Memory B cell (primary cell): ENCODE measurements around the gene NALCN.

Experiments used
- ATAC-seq: fragments of 150-1000 bp; cut with Tn5 transposase; 2 replicates; pipeline ENCODE4 v1.10.0; 2021; ENCODE audit warnings: low read depth, mild to moderate bottlenecking, moderate library complexity
- DNase-seq, 2 donors: peaks; one replicate each; pipeline ENCODE4 v3.0.0; 2022; ENCODE audit warnings: low spot score in 2 of 2
- H3K27ac Mint-ChIP-seq: one replicate; pipeline ENCODE4 v1.8.0; 2022; ENCODE audit warnings: mild to moderate bottlenecking, moderate library complexity, mixed read lengths
- H3K27me3 Mint-ChIP-seq: one replicate; pipeline ENCODE4 v1.8.0; 2022; ENCODE audit warnings: mixed read lengths
- H3K36me3 Mint-ChIP-seq: one replicate; pipeline ENCODE4 v1.8.0; 2022; ENCODE audit warnings: mild to moderate bottlenecking, mixed read lengths
- H3K4me1 Mint-ChIP-seq: one replicate; pipeline ENCODE4 v1.8.0; 2022; ENCODE audit warnings: mixed read lengths
- H3K4me3 Mint-ChIP-seq: one replicate; pipeline ENCODE4 v1.8.0; 2022; ENCODE audit warnings: mild to moderate bottlenecking, moderate library complexity, mixed read lengths
- H3K9me3 Mint-ChIP-seq: one replicate; pipeline ENCODE4 v1.8.0; 2022; ENCODE audit warnings: mixed read lengths

The NALCN gene

DNA sequence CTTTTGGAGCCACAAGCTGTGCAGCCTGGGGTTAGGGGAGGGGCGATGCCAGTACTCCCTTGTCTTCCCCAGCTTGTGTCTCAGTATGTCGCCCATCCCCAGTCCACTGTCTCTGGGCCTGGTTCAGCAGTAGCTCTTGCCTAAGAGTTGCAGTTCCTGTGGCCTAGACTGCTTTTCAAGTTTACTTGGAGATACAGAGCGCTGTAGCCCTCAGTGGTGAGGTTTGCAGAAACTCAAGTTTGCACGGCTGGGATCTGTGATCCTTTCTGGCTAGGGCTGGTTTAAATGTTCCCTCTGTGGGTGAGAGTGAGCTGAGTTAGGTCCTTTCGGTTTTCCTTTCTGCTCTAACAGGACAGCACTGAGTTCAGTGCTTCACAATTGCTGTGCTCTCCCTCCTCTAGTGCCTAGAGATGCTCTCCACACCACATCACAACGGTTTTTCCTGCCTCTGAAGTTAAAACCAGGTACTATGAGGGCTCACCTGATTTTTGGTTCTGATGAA, 381.1 kb downstream of the NALCN start:
- no peak for ATAC-seq
- H3K9me3 Mint-ChIP-seq, result peaks cover 9% of the 10 kb centered on the region

DNA sequence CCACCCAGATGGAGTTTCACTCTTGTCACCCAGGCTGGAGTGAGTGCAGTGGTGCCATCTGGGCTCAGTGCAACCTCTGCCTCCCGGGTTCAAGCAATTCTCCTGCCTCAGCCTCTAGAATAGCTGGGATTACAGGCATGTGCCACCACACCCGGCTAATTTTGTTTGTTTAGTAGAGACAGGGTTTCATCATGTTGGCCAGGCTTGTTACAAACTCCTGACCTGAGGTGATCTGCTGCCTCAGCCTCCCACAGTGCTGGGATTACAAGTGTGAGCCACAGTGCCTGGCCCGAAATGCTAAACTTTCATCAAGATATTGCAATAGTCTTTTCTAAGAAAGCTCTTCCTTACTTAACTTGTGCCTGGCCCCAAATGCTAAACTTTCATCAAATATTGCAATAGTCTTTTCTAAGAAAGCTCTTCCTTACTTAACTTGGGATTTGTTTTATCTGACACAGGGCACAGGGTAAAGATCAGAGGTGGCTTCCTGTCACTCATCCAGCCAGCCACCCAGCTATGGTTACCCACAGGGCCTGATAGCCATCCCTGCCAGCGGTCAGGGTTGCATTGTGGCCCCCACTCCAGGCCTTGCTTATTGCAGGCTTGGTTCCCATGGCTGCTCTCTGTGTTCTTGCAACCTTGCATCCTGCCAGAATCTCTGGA, 389.4 kb downstream of the NALCN start:
- H3K27ac Mint-ChIP-seq, result no peak overlapping the region
- no peaks in the 10 kb centered on the region for H3K4me1 Mint-ChIP-seq
- H3K4me3 Mint-ChIP-seq, result no peak overlapping the region
- H3K9me3 Mint-ChIP-seq, result peaks cover under 1% of the 10 kb centered on the region
- no peaks in the 10 kb centered on the region for H3K36me3 Mint-ChIP-seq
- no peak for ATAC-seq
- no peak for DNase-seq
- no peaks in the 10 kb centered on the region for H3K27me3 Mint-ChIP-seq

More for the DNA sequence above, 381.1 kb downstream of the NALCN start:
- no peak for DNase-seq
- H3K36me3 Mint-ChIP-seq, result no peaks in the 10 kb centered on the region
- H3K27me3 Mint-ChIP-seq, result peaks cover 2% of the 10 kb centered on the region
- no peak overlapping the region for H3K4me3 Mint-ChIP-seq
- no peaks in the 10 kb centered on the region for H3K4me1 Mint-ChIP-seq
- H3K27ac Mint-ChIP-seq, result no peak overlapping the region

GRCh38 chr13:101026328-101026727, 390.0 kb downstream of the NALCN start:
- Mint-ChIP-seq H3K9me3 (no peaks in the 10 kb centered on the region), H3K27ac (no peak overlapping the region), H3K4me1 (no peaks in the 10 kb centered on the region), H3K36me3 (no peaks in the 10 kb centered on the region), H3K27me3 (no peaks in the 10 kb centered on the region), H3K4me3 (no peak overlapping the region)
- ATAC-seq (no peak), DNase-seq (no peak)

DNA sequence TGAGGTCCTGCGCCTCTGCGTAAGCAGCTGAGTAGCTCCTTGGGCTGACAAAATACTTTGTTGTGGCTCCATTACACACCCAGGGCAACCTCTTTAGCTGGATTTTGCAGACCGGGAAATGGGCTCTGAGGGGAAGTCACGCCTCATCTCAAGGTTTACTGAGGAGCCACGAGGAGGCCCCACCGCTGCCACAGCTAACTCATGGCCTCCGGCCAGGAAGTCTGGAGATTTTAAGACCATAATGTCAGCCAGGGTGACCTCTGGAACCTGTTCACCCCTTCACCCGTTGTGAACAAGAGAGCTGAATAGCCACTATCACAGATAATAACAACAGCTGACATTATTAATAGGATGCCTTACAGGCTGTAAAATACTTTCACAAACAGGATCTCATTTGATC, 390.4 kb downstream of the NALCN start:
- no peaks in the 10 kb centered on the region for H3K27me3 Mint-ChIP-seq
- H3K9me3 Mint-ChIP-seq, result no peaks in the 10 kb centered on the region
- no peak overlapping the region for H3K4me3 Mint-ChIP-seq
- H3K4me1 Mint-ChIP-seq, result no peaks in the 10 kb centered on the region
- H3K27ac Mint-ChIP-seq, result no peak overlapping the region
- H3K36me3 Mint-ChIP-seq, result no peaks in the 10 kb centered on the region
- ATAC-seq, result no peak
- DNase-seq, result no peak

DNA sequence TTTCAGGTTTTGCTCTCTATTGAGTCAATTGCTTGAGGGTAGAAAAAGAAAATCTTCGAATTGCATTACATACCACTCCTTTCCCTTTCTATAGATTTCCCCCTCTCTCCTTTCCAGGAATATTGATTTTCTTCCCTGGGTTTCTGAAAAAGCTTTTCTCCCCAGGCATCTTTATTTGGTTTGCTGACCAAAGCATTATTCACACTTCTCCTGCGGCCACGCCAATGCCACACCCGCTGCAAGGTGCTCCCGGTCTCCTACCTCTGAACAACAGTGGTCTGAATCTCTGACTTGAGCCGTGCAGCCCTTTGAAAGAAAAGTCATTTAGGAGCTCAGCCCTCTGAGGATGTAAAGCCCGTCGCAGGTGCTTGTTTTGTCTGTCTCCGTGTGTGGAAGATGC, 390.8 kb downstream of the NALCN start:
- no peak for ATAC-seq
- H3K36me3 Mint-ChIP-seq, result no peaks in the 10 kb centered on the region
- no peaks in the 10 kb centered on the region for H3K9me3 Mint-ChIP-seq

DNA sequence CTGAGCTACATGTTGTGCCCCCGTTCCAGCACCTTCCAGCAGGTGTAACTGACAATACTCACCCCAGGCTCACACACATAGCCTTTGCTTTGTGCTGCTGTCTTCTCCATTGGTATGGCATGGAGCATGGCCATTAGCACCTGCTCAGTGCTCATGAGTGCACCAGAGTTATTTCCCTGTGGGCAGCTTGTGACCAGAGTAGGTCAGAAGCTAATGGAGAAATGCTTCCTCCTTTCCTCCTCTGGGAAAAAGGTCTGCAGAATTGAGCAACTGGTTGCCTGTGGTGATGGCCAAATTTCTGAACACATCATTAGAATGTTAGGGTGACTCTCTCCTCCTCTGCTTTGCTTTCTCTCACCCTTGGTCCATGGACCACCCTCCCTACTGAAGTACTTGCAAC, 397.2 kb downstream of the NALCN start:
- Mint-ChIP-seq H3K36me3 (no peaks in the 10 kb centered on the region), H3K27me3 (peaks cover 11% of the 10 kb centered on the region), H3K4me3 (no peak overlapping the region), H3K4me1 (no peaks in the 10 kb centered on the region), H3K27ac (no peak overlapping the region), H3K9me3 (no peaks in the 10 kb centered on the region)
- DNase-seq, result no peak
- no peak for ATAC-seq

More for the DNA sequence above, 390.8 kb downstream of the NALCN start:
- H3K27ac Mint-ChIP-seq, result no peak overlapping the region
- no peak for DNase-seq
- H3K4me1 Mint-ChIP-seq, result no peaks in the 10 kb centered on the region
- H3K4me3 Mint-ChIP-seq, result no peak overlapping the region
- H3K27me3 Mint-ChIP-seq, result no peaks in the 10 kb centered on the region

- no peaks in the 10 kb centered on the region for H3K9me3 Mint-ChIP-seq
- no peaks in the 10 kb centered on the region for H3K4me1 Mint-ChIP-seq
- no peak overlapping the region for H3K4me3 Mint-ChIP-seq
- no peak overlapping the region for H3K27ac Mint-ChIP-seq
- DNase-seq (no peak), ATAC-seq (no peak)
- H3K27me3 Mint-ChIP-seq, result peaks cover 11% of the 10 kb centered on the region
- H3K36me3 Mint-ChIP-seq, result no peaks in the 10 kb centered on the region
Measured at GRCh38 chr13:101018720-101019119, 397.6 kb downstream of the NALCN start.

- no peaks in the 10 kb centered on the region for H3K4me1 Mint-ChIP-seq
- H3K36me3 Mint-ChIP-seq, result no peaks in the 10 kb centered on the region
- H3K27ac Mint-ChIP-seq, result no peak overlapping the region
- ATAC-seq (no peak), DNase-seq (no peak)
- H3K4me3 Mint-ChIP-seq, result no peak overlapping the region
- no peaks in the 10 kb centered on the region for H3K9me3 Mint-ChIP-seq
- H3K27me3 Mint-ChIP-seq, result peaks cover 11% of the 10 kb centered on the region
Measured at GRCh38 chr13:101017123-101017872, 399.0 kb downstream of the NALCN start.

- DNase-seq, result no peak
- Mint-ChIP-seq H3K36me3 (no peaks in the 10 kb centered on the region), H3K27ac (no peak overlapping the region), H3K27me3 (peaks cover 11% of the 10 kb centered on the region), H3K4me3 (no peak overlapping the region), H3K4me1 (no peaks in the 10 kb centered on the region), H3K9me3 (no peaks in the 10 kb centered on the region)
- ATAC-seq, result no peak
Measured at GRCh38 chr13:101016475-101016874, 399.8 kb downstream of the NALCN start.

DNA sequence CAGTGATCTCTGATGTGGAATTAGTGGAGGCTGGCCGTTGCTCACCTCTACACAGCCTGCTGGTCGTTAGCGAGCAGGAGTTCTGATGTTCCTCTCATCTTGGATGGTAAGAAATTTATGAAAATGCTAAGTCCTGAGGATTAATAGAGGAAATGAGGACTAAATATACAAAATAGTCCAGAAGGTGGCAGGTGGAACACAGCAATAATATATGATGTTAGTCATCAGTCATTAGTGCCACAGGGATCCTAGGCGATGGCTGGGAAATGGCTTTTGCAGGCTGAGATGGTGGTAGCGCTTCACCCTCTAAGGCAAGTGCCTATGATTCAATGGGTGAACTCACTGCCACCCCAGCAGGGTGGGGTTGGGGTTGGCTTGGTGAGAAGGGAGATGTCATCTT, 403.1 kb downstream of the NALCN start:
- Mint-ChIP-seq H3K27ac (no peak overlapping the region), H3K27me3 (peaks cover 9% of the 10 kb centered on the region), H3K9me3 (no peaks in the 10 kb centered on the region), H3K4me3 (no peak overlapping the region), H3K4me1 (no peaks in the 10 kb centered on the region), H3K36me3 (no peaks in the 10 kb centered on the region)
- DNase-seq (no peak), ATAC-seq (no peak)

DNA sequence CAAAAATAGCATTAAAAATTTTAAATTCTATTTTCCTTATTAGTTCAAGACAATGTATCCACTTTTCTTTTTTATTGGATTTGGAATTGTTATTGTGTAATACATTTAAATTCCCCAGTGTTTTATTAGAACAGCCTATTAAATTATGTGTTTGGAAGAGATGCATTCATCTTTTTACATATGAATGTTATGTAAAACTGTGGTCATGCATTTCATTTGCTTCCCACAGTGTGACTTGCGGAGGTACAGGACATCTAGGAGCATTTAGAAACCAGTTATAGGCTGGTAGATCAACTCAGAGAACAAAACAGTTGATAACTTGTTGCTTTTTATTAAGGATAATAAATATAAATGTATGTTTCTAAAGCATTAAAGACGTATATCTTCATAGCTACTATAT, 406.2 kb downstream of the NALCN start:
- H3K4me3 Mint-ChIP-seq, result no peak overlapping the region
- no peaks in the 10 kb centered on the region for H3K4me1 Mint-ChIP-seq
- no peaks in the 10 kb centered on the region for H3K9me3 Mint-ChIP-seq
- H3K27ac Mint-ChIP-seq, result no peak overlapping the region
- peaks cover 6% of the 10 kb centered on the region for H3K27me3 Mint-ChIP-seq
- DNase-seq (no peak), ATAC-seq (no peak)
- H3K36me3 Mint-ChIP-seq, result no peaks in the 10 kb centered on the region

- no peak overlapping the region for H3K27ac Mint-ChIP-seq
- H3K27me3 Mint-ChIP-seq, result no peaks in the 10 kb centered on the region
- no peaks in the 10 kb centered on the region for H3K4me1 Mint-ChIP-seq
- DNase-seq, result no peak
- ATAC-seq, result no peak
- H3K4me3 Mint-ChIP-seq, result no peak overlapping the region
- no peaks in the 10 kb centered on the region for H3K9me3 Mint-ChIP-seq
- H3K36me3 Mint-ChIP-seq, result no peaks in the 10 kb centered on the region
Measured at GRCh38 chr13:101007245-101007644, 409.1 kb downstream of the NALCN start.
